VCaP (cell line): ENCODE results near the gene OR2B6.

ENCODE experiments used
- H3K27ac ChIP-seq: fragments of 450-650 bp; 2 replicates; pipeline ENCODE4 v1.5.1; 2017
- CTCF ChIP-seq: fragments of 450-650 bp; conservative IDR thresholded peaks from 2 replicates; pipeline ENCODE4 v1.5.1; 2017; ENCODE audit warnings: mild to moderate bottlenecking, moderate library complexity

The OR2B6 gene

GRCh38 chr6:27948237-27948636 lies 8.8 kb upstream of the OR2B6 start:
- no peak for TF ChIP-seq CTCF

GRCh38 chr6:27951040-27951439 lies 6.0 kb upstream of the OR2B6 start:
- TF ChIP-seq CTCF = no peak
- H3K27ac ChIP-seq = no peak overlapping the region

More at GRCh38 chr6:27948237-27948636, 8.8 kb upstream of the OR2B6 start:
- no peak overlapping the region for H3K27ac ChIP-seq

GRCh38 chr6:27957516-27957915 lies 475 bp downstream of the OR2B6 start:
- no peak overlapping the region for H3K27ac ChIP-seq
- TF ChIP-seq CTCF = no peak

GRCh38 chr6:27962506-27962905 lies 5.5 kb downstream of the OR2B6 start:
- H3K27ac ChIP-seq = no peak overlapping the region
- no peak for TF ChIP-seq CTCF

GRCh38 chr6:27966044-27966443 lies 9.0 kb downstream of the OR2B6 start:
- no peak overlapping the region for H3K27ac ChIP-seq

GRCh38 chr6:27966816-27967426 lies 9.9 kb downstream of the OR2B6 start:
- no peak for TF ChIP-seq CTCF
- no peak overlapping the region for H3K27ac ChIP-seq

More at GRCh38 chr6:27966044-27966443, 9.0 kb downstream of the OR2B6 start:
- no peak for TF ChIP-seq CTCF

GRCh38 chr6:27970444-27970843 lies 13.4 kb downstream of the OR2B6 start:
- no peak overlapping the region for H3K27ac ChIP-seq
- no peak for TF ChIP-seq CTCF
